Jurkat, Clone E6-1 (cell line): ENCODE data around the gene MKLN1.

Experiments
- DNase-seq: peaks from one replicate; pipeline ENCODE4 v3.0.0-alpha.2; 2011; ENCODE audit warnings: low read depth, low spot score
- H3K4me3 ChIP-seq: 2 replicates; pipeline ENCODE4 v1.5.1; 2011; ENCODE audit warnings: mild to moderate bottlenecking, low read length, control low read depth, moderate library complexity

Gene MKLN1

GRCh38 chr7:131529179-131529578 lies 201.5 kb downstream of the MKLN1 start:
- no peak overlapping the region for H3K4me3 ChIP-seq
- DNase-seq: no peak

- no peak overlapping the region for H3K4me3 ChIP-seq
- DNase-seq: no peak
Observed at GRCh38 chr7:131529617-131530016, 201.9 kb downstream of the MKLN1 start.

- DNase-seq: no peak
- no peak overlapping the region for H3K4me3 ChIP-seq
Observed at GRCh38 chr7:131530137-131530536, 202.5 kb downstream of the MKLN1 start.

- no peak overlapping the region for H3K4me3 ChIP-seq
- no peak for DNase-seq
Observed at GRCh38 chr7:131532570-131533091, 205.0 kb downstream of the MKLN1 start.

- DNase-seq: no peak
- no peak overlapping the region for H3K4me3 ChIP-seq
Observed at GRCh38 chr7:131533151-131533559, 205.5 kb downstream of the MKLN1 start.

- DNase-seq: no peak
- H3K4me3 ChIP-seq: no peak overlapping the region
Observed at GRCh38 chr7:131533566-131534561, 206.2 kb downstream of the MKLN1 start.

- H3K4me3 ChIP-seq: no peak overlapping the region
- DNase-seq: no peak
Observed at GRCh38 chr7:131536361-131536849, 208.7 kb downstream of the MKLN1 start.

- no peak for DNase-seq
- no peak overlapping the region for H3K4me3 ChIP-seq
Observed at GRCh38 chr7:131537571-131537978, 209.9 kb downstream of the MKLN1 start.

- H3K4me3 ChIP-seq: no peak overlapping the region
- DNase-seq: no peak
Observed at GRCh38 chr7:131538071-131538812, 210.6 kb downstream of the MKLN1 start.

GRCh38 chr7:131538813-131539179 lies 211.1 kb downstream of the MKLN1 start:
- no peak overlapping the region for H3K4me3 ChIP-seq
- DNase-seq: no peak

GRCh38 chr7:131540491-131541162 lies 213.0 kb downstream of the MKLN1 start:
- no peak overlapping the region for H3K4me3 ChIP-seq
- DNase-seq: no peak

GRCh38 chr7:131543298-131543697 lies 215.6 kb downstream of the MKLN1 start:
- H3K4me3 ChIP-seq: no peak overlapping the region
- no peak for DNase-seq

- DNase-seq: no peak
- H3K4me3 ChIP-seq: no peak overlapping the region
Observed at GRCh38 chr7:131544021-131544420, 216.3 kb downstream of the MKLN1 start.

- H3K4me3 ChIP-seq: no peak overlapping the region
- peak; percentile 44 for DNase-seq
Observed at GRCh38 chr7:131544449-131545301, 217.0 kb downstream of the MKLN1 start.

- no peak overlapping the region for H3K4me3 ChIP-seq
- no peak for DNase-seq
Observed at GRCh38 chr7:131546126-131546525, 218.4 kb downstream of the MKLN1 start.
